A673 (cell line): Measurements from ENCODE around the gene MCM7.

Source experiments
- CTCF ChIP-seq: fragments of 300-800, 200-600 bp; sonication (generic); conservative IDR thresholded peaks from 2 replicates; pipeline ENCODE4 v1.5.1; 2017; ENCODE audit warnings: low read depth, mild to moderate bottlenecking, antibody characterized with exemption, low read length, moderate library complexity, mixed read lengths
- EZH2 ChIP-seq: fragments of 200-600 bp; sonication (generic); IDR thresholded peaks from 2 replicates; pipeline ENCODE4 v1.6.1; 2017; ENCODE audit warnings: borderline replicate concordance, low read depth, mild to moderate bottlenecking, mixed read lengths, antibody characterized with exemption, low read length; ENCODE audit not compliant: poor library complexity, severe bottlenecking

DNA sequence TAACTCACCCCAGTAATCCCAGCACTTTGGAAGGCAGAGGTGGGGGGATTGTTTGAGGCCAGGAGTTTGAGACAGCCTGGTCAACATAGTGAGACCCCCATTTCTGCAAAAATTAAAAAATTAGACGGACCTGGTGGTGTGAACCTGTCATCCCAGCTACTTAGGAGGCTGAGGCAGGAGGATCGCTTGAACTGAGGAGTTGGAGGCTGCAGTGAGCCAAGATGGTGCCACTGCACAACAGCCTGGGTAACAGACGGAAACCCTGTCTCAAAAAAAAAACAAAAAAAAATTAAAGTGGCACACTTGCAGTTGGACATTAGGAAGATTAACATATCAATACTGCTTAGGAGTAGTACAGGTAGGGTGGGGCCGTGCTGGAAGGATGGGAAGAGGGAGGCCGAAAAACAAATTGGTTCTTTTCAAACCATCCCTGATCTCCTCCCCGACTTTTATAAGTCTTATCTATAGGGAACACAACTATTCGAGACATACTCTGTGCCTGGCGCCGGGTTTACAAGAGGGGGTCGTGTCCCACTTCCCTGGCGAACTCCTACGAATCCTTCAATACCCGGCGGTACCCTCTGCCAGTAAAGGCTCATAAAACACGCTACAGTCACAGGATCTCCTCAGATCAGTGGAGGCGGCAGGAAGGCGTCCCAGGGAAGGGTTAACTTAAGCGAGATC lies 17.3 kb upstream of the MCM7 start:
- no peak for TF ChIP-seq CTCF
- no peak for TF ChIP-seq EZH2
